ENCODE measurements around the gene IFNAR1. TPM values are rescaled to one million over a fixed set of nuclear protein-coding genes. Genes with fewer than 3 reads are reported as not detected.
"Not testable (repeated sequence)": the region's sequence is repeated elsewhere in the genome, so short reads cannot be mapped to it uniquely, and the experiment has no call there.

The IFNAR1 gene
- total RNA-seq, 1 experiment from 2014 or later, result 20.4 TPM

DNA sequence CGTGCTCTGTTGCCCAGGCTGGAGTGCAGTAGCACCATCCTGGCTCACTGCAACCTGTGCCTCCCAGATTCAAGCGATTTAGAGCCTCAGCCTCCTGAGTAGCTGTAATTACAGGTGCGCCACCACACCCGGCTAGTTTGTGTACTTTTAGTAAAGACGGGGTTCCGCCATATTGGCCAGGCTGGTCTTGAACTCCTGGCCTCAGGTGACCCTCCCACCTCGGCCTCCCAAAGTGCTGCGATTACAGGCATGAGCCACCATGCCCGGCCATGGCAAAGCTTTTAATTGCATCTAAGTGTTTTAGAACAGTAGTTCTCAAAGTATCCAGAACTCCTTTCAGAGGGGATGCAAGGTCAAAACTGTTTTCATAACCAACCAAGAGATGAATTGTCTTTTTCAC is 53.3 kb downstream of the IFNAR1 start:
- Histone ChIP-seq H3K27me3 (replicated peaks; ENCODE audit: control insufficient read depth, insufficient read depth, low read length) (no peaks in the 10 kb centered on the region), H3K4me1 (peaks cover 18% of the 10 kb centered on the region), H3K9me3 (no peaks in the 10 kb centered on the region), H3K36me3 (ENCODE audit: control insufficient read depth, insufficient read depth, low read length) (no peaks in the 10 kb centered on the region), H3K4me3 (ENCODE audit: low read depth, low read length) (no peak overlapping the region)
- Mint-ChIP-seq H3K4me1 (ENCODE audit: low read depth, unreplicated experiment) (no peaks in the 10 kb centered on the region), H3K27me3 (ENCODE audit: insufficient read depth, unreplicated experiment) (no peaks in the 10 kb centered on the region), H3K9me3 (ENCODE audit: unreplicated experiment) (no peaks in the 10 kb centered on the region), H3K4me3 (ENCODE audit: unreplicated experiment) (no peak overlapping the region), H3K27ac (ENCODE audit: unreplicated experiment) (no peak overlapping the region), H3K36me3 (ENCODE audit: insufficient read depth, unreplicated experiment) (no peaks in the 10 kb centered on the region)
- CTCF ChIA-PET, result interaction anchor here (0.6 to 0.9 kb wide), 2 partner anchors 16 to 205 kb away, joined by 4 to 5 read pairs; no protein-coding TSS in a partner anchor
- TF ChIP-seq, protein P1, sequence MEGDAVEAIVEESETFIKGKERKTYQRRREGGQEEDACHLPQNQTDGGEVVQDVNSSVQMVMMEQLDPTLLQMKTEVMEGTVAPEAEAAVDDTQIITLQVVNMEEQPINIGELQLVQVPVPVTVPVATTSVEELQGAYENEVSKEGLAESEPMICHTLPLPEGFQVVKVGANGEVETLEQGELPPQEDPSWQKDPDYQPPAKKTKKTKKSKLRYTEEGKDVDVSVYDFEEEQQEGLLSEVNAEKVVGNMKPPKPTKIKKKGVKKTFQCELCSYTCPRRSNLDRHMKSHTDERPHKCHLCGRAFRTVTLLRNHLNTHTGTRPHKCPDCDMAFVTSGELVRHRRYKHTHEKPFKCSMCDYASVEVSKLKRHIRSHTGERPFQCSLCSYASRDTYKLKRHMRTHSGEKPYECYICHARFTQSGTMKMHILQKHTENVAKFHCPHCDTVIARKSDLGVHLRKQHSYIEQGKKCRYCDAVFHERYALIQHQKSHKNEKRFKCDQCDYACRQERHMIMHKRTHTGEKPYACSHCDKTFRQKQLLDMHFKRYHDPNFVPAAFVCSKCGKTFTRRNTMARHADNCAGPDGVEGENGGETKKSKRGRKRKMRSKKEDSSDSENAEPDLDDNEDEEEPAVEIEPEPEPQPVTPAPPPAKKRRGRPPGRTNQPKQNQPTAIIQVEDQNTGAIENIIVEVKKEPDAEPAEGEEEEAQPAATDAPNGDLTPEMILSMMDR (IDR thresholded peaks at IDR 0.05; ENCODE audit: insufficient read depth in 1 of 2, low read depth in 1 of 2, low read length in 1 of 2, severe bottlenecking in 1 of 2, unreplicated experiment in 1 of 2), result no peak
- no TSS peak for BruUV-seq (replicated peaks)
- POLR2A ChIA-PET, result no interaction called here
- DNase-seq, result no peak
- intact Hi-C loops (cut with micrococcal nuclease; ENCODE audit: unreplicated experiment), result no loop called here

DNA sequence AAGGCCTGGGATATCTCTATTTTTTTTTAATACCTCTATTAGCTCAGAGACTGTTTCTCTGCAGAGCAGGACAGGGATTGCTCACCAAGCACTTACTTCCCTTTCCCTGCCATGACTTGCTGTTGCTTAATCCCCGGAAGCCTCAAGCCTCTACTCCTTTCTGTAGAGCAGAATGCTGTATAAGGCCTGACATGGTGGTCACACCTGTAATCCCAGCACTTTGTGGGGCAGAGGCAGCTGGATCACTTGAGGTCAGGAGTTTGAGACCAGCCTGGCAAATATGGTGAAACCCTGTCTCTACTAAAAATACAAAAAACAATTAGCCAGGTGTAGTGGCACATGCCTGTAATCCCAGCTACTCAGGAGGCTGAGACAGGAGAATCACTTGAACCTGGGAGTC is 55.2 kb downstream of the IFNAR1 start:
- intact Hi-C loops (cut with micrococcal nuclease; ENCODE audit: unreplicated experiment); CTCF ChIA-PET: not testable (repeated sequence)

DNA sequence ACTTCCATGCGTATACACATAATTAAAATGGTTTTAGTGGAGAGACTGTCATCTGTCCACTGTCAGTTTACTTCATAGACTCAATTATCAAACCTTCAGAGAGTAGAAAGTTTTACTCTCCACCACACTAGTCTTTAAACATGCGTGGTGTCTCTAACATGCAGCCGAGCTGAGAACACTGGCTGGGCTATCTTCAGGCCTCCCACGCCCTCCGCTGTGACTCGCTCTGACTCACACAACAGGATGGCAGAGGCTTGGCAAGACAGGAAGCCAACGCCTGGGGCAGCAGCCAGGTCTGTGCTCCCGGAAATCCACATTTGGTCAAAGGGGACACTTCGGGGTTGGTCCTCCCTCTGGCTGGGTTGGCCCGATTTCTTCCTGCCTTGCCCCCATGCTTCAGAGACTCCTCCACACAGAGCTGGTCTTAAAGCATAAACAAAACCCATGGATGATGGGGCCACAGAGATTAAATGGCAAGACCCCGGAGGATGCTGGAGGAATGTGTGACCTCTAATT is 55.8 kb downstream of the IFNAR1 start:
- H3K27me3 ChIP-seq (replicated peaks; ENCODE audit: control insufficient read depth, insufficient read depth, low read length), result no peaks in the 10 kb centered on the region
- peaks cover 29% of the 10 kb centered on the region for H3K4me1 ChIP-seq
- Mint-ChIP-seq H3K4me3 (ENCODE audit: unreplicated experiment) (no peak overlapping the region), H3K27ac (ENCODE audit: unreplicated experiment) (no peak overlapping the region), H3K36me3 (ENCODE audit: insufficient read depth, unreplicated experiment) (no peaks in the 10 kb centered on the region), H3K4me1 (ENCODE audit: low read depth, unreplicated experiment) (no peaks in the 10 kb centered on the region), H3K9me3 (ENCODE audit: unreplicated experiment) (no peaks in the 10 kb centered on the region), H3K27me3 (ENCODE audit: insufficient read depth, unreplicated experiment) (no peaks in the 10 kb centered on the region)
- DNase-seq, result peak; percentile 31 to 76
- ChIA-PET CTCF (no interaction called here), POLR2A (no interaction called here)
- no peaks in the 10 kb centered on the region for H3K36me3 ChIP-seq (ENCODE audit: control insufficient read depth, insufficient read depth, low read length)
- intact Hi-C loops (cut with micrococcal nuclease; ENCODE audit: unreplicated experiment), result no loop called here
- no peak overlapping the region for H3K4me3 ChIP-seq (ENCODE audit: low read depth, low read length)
- BruUV-seq (replicated peaks), result no TSS peak
- TF ChIP-seq, protein P1 (IDR thresholded peaks at IDR 0.05; ENCODE audit: insufficient read depth in 1 of 2, low read depth in 1 of 2, low read length in 1 of 2, severe bottlenecking in 1 of 2, unreplicated experiment in 1 of 2), result no peak
- H3K9me3 ChIP-seq, result no peaks in the 10 kb centered on the region

More for the DNA sequence above, 55.2 kb downstream of the IFNAR1 start:
- H3K9me3 Mint-ChIP-seq (ENCODE audit: unreplicated experiment); H3K27me3 ChIP-seq (replicated peaks; ENCODE audit: control insufficient read depth, insufficient read depth, low read length); POLR2A ChIA-PET; H3K27me3 Mint-ChIP-seq (ENCODE audit: insufficient read depth, unreplicated experiment); H3K4me1 Mint-ChIP-seq (ENCODE audit: low read depth, unreplicated experiment); BruUV-seq (replicated peaks); H3K36me3 ChIP-seq (ENCODE audit: control insufficient read depth, insufficient read depth, low read length); H3K4me3 ChIP-seq (ENCODE audit: low read depth, low read length); H3K9me3 ChIP-seq; H3K4me3 Mint-ChIP-seq (ENCODE audit: unreplicated experiment); H3K27ac Mint-ChIP-seq (ENCODE audit: unreplicated experiment); H3K36me3 Mint-ChIP-seq (ENCODE audit: insufficient read depth, unreplicated experiment); DNase-seq: not testable (repeated sequence)
- peaks cover 27% of the 10 kb centered on the region for H3K4me1 ChIP-seq

DNA sequence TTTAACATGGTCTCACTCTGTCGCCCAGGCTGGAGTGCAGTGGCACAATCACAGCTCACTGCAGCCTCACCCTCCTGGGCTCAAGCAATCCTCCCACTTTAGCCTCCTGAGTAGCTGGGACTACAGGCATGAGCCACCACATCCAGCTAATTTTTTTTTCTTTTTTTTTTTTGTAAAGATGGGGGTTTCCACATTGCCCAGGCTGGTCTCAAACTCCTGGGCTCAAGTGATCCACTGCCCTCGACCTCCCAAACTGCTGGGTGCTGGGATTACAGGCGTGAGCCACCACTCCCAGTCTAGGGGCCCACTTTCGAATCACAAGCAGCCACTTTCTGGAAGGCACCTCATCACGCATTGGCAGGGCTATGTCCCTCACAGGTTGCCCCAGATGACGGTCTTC is 56.6 kb downstream of the IFNAR1 start:
- H3K36me3 ChIP-seq (ENCODE audit: control insufficient read depth, insufficient read depth, low read length); POLR2A ChIA-PET; CTCF ChIA-PET; H3K27ac Mint-ChIP-seq (ENCODE audit: unreplicated experiment); H3K4me3 Mint-ChIP-seq (ENCODE audit: unreplicated experiment); H3K4me3 ChIP-seq (ENCODE audit: low read depth, low read length); BruUV-seq (replicated peaks); DNase-seq; H3K4me1 Mint-ChIP-seq (ENCODE audit: low read depth, unreplicated experiment); H3K9me3 ChIP-seq; intact Hi-C loops (cut with micrococcal nuclease; ENCODE audit: unreplicated experiment); H3K36me3 Mint-ChIP-seq (ENCODE audit: insufficient read depth, unreplicated experiment); H3K27me3 Mint-ChIP-seq (ENCODE audit: insufficient read depth, unreplicated experiment); H3K9me3 Mint-ChIP-seq (ENCODE audit: unreplicated experiment); H3K27me3 ChIP-seq (replicated peaks; ENCODE audit: control insufficient read depth, insufficient read depth, low read length): not testable (repeated sequence)
- H3K4me1 ChIP-seq, result peaks cover 29% of the 10 kb centered on the region
